ENCODE measurements around the gene GHR.

GHR gene

GRCh38 chr5:42423285-42424165 is at the start of gene GHR:
GHR (plus strand) TSS chr5:42423439; CDS start chr5:42565875, 142,436 bp downstream.
- peak; percentile 49 for DNase-seq (ENCODE audit: low spot score)

DNA sequence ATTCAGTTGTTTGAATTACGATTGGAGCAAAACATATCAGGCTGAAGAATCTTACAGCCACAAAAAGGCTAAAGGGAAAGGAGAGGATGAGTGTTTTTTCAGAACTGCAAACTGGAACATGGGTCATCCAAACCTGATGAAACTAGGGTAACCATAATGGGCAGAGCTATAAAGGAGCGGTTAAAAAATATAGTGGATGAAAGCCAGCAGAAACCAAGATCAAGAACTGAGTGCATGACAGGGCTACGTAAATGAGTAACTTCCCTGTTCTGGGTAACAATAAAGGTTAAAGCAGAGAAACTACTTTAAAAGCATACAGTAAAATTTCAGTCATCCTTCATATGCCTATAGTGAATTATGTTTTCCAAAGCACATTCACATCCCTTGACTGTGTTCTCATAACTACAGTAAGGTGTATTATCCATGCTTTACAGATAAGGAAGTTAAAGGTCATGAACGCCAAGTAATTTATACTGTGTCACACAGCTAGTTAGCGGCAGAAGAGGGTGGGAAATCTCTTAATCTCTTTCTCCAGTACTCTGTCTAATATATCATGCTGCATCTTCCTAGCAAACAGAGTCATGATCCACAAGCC is 48.5 kb upstream of the GHR start:
- DNase-seq (ENCODE audit: low spot score): no peak

DNA sequence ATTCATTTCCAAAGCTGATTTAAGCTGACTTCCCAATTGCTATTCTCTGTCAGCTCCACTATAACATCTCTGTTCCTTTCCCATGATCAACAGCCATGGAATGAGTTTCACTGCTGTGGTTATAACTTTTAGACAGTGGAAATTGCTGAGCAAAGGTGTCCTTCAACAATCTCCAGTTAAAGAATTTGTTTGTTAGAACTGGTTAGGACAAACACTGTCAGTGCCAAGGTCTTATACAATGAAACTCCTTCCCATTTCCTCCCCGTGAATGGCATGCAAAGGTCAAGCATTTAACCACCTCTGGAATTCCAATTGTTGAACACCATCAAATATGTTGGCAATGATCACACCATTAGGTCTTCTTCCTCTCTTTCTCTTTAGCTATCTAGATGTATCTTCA is 45.7 kb upstream of the GHR start:
- DNase-seq (ENCODE audit: low spot score): no peak

DNA sequence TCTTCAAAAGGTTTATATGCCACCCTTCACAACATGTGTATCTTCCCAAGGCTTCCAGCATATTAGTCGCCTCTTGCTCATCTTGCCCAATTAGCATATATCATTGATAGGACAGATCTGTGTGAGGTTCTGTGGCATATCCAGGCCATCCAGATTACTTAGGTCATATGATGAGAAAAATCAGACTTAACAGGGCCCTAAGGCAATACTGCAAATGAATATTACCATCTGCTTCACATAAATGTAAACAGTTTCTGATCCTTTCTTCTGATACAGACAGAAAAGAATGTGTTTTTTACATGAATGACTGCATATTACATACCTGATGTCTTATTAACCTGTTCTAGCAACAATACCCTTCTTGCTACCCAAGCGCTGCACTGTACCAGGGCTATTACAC is 41.3 kb upstream of the GHR start:
- no peak for DNase-seq (ENCODE audit: low spot score)

- no peak for DNase-seq (ENCODE audit: low spot score)
Measured at GRCh38 chr5:42387563-42387962, 35.7 kb upstream of the GHR start.

GRCh38 chr5:42390115-42390514 is 33.1 kb upstream of the GHR start:
- DNase-seq (ENCODE audit: low spot score): no peak

- no peak for DNase-seq (ENCODE audit: low spot score)
Measured at GRCh38 chr5:42392917-42393316, 30.3 kb upstream of the GHR start.

DNA sequence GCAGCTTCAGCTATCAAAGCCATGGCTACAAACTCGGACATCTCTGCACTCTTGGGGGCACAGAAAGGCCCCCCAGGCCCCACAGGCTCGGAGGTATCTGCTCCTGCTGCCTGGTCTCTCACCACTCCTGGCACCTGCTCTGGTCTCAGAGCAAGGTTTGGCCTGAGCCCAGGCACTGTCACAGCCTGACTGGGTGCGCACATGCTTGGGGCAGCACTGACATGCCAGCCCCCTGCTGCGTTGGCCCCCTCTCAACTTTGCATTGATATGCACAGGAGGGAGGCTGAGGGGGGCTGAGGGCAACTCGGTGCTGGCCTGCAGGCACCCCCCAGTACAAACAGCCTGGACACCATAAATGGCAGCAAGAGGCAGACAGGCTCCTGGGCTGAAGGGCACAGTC is 27.1 kb upstream of the GHR start:
- DNase-seq (ENCODE audit: low spot score): no peak

- no peak for DNase-seq (ENCODE audit: low spot score)
Measured at GRCh38 chr5:42397267-42397666, 26.0 kb upstream of the GHR start.

- no peak for DNase-seq (ENCODE audit: low spot score)
Measured at GRCh38 chr5:42399702-42400101, 23.5 kb upstream of the GHR start.

DNA sequence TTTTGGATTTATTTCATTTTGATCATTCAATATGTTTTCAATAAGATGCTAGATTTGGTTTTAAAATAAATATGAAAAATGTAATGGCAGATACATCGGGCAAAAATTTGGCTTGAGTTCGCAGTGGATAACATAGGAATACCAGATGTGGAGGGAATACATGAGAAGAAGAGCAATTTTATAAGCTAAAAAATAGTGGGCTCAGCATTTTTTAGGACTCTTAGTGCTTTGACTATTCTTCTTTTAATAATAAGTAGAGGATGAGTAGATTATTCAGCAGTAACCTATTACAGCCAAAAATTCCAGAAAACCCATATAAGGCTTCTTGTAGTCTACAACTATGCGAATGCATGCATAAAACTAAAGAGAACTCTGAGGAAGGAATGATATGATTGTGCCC is 22.8 kb upstream of the GHR start:
- DNase-seq (ENCODE audit: low spot score): no peak

DNA sequence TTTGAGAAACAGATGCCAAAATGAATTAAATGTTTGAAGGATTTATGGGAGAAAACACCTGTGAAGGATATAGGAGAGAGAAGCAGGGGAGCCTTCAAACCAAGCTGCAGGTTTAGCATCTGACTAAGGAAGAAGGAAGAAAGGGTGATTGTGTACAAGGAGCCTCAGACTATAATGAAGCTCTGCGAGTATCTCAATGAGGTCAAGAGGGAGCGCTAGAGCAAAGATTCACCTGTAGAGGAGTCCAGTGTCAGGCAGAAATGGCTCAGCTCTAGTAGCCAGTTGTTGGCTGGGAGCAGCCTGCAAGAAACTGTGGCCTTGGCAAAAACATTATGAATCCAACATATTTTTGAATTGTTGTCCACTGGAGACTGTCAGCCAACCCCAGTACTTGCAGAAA is 20.0 kb upstream of the GHR start:
- no peak for DNase-seq (ENCODE audit: low spot score)

GRCh38 chr5:42404366-42404765 is 18.9 kb upstream of the GHR start:
- peak; percentile 59 for DNase-seq (ENCODE audit: low spot score)

DNA sequence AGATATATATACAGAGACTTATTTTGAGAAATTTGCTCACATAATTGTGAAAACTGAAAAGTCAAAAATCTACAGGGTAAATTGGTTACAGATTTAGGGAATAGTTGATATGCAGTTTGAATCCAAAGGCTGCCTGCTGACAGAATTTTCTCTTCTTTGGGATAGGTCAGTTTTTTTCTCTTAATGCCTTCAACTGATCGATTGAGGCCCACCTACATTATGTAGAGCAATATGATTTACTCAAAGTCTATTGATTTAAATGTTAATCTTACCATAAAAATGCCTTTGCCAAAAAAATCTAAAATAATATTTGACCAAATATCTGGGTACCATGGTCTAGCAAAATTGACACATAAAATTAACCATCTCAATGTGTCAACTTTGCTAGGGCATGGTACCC is 3.9 kb upstream of the GHR start:
- no peak for DNase-seq (ENCODE audit: low spot score)

DNA sequence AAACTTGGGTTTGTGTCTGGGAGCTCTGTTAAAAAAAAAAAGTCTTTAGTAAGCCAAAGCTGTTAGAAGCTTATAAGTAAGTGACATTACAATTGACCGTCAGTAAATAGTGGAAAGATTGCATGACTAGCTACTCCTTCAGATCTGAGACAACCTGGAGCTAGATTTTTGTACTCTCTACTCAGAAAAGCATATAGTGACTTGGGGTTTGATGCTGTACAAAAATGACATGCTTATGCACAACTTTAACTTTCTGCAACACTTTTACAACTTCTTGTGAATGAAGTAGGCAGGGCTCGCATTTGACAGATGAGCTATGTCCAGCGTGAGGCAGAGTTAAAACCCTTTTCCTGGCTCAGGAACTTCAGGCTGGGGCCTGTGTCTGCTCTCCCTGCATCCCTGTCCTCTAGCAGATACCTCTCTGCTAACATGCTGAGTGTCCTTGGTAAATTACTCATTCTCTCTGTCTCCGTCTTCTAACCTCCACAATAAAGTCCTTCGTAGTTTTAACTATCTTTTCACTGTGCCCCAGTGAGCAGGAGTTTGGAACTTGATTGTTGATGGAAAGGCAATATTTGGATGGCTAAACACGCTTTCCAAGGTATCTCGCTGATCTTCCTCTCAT is 471 bp upstream of the GHR start:
- no peak for DNase-seq (ENCODE audit: low spot score)

GRCh38 chr5:42426016-42426415 is 2.8 kb downstream of the GHR start:
- DNase-seq (ENCODE audit: low spot score): no peak

DNA sequence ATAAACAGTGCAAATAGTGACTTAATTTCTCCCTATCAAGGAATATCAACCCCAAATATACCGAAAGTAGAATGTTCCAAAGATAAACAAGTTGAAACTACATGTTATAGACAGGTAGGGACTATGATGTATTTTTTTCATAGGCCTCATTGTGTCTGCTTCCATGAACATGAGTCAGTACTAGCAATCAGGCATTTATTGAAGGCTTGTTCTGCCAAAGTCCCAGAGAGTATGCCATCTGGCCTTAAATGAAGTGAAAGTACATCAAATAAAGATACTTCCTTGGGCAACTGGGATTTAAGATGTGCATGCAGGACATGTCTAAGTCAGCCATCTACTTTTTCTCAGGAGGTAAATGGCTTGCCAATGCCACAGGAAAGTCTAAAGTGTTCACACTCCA is 6.5 kb downstream of the GHR start:
- no peak for DNase-seq (ENCODE audit: low spot score)

- no peak for DNase-seq (ENCODE audit: low spot score)
Measured at GRCh38 chr5:42434047-42434724, 10.9 kb downstream of the GHR start.

GRCh38 chr5:42436051-42436450 is 12.8 kb downstream of the GHR start:
- no peak for DNase-seq (ENCODE audit: low spot score)

DNA sequence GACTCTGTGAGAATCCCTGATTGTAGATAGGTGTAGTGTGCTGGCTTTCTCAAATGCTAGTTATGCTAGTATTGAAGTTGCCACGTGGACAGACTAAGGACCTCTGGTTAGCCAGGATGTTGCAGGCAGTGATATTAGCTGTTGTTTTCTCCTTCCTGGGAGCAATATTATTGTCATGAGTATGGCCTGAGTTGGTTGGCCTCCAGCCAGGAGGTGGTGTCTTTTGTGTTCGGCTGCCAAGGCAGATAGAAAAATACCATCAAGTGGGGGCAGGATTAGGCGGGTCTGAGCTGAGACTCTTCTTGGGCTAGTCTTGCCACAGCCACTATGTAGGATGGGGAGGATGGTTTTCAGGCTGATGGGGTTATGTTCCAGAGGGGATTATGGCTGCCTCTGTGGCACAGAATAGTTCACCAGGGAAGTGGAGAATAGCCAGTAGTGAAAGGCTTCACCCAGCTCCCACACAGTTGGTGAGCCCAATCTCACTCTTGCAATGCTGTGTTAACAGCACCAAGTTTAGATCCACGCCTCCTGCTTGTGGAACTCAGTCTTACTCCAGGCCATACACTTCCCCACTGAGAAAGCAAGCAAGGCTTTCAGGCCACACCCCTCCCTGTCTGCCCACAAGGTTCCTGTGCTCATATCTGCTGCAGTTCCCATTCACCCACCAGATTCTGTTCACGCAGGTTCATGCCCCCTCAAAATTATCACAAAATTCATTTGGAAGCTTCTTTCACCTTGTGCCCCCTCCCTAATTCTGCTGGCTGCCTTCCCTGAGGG is 31.2 kb downstream of the GHR start:
- DNase-seq (ENCODE audit: low spot score): no peak

DNA sequence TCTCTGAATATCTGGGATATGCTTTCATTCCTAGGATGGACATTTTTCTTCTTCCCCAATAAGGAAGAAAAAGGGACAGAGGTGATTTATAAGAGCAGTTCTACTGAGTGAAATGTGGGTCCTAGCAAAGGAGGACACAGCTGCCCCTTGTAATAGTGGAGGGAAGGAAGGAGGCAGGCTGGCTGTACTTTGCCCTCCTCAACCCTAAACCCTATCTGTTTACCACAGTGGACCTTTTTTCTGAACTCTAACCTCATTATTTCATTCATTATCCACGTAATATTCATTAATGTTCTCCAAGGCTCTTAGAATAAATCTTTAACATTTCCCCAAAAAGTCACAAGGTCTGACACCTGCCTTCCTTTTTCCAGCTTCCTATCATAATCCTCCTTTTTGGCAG is 37.8 kb downstream of the GHR start:
- DNase-seq (ENCODE audit: low spot score): no peak

DNA sequence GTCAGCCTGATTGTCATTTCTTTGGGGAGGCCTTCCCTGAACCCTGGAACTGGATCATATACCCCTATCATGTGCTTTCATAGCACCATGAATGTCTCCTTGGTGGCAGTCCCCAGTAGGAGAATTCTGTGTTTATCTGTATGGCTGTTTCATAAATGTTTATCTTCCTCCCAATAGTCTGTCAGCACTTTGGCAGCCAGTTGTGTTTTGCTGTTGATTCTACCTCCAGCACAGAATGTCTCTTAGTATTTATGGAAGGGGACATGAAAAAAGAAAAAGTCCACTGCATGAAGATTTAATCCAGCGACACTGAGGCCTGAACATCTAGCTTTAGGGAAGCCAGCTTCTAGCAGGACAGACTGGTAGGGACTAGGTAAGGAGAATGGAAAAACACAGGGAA is 38.3 kb downstream of the GHR start:
- no peak for DNase-seq (ENCODE audit: low spot score)
